HG03342 (cell line): Measurements from ENCODE around the gene MEGF10.

Source experiments
- ATAC-seq: cut with Tn5 transposase; IDR thresholded peaks from one replicate; pipeline ENCODE4 v1.9.1; 2021; ENCODE audit warnings: mild to moderate bottlenecking, moderate library complexity; ENCODE audit not compliant: unreplicated experiment

The MEGF10 gene

DNA sequence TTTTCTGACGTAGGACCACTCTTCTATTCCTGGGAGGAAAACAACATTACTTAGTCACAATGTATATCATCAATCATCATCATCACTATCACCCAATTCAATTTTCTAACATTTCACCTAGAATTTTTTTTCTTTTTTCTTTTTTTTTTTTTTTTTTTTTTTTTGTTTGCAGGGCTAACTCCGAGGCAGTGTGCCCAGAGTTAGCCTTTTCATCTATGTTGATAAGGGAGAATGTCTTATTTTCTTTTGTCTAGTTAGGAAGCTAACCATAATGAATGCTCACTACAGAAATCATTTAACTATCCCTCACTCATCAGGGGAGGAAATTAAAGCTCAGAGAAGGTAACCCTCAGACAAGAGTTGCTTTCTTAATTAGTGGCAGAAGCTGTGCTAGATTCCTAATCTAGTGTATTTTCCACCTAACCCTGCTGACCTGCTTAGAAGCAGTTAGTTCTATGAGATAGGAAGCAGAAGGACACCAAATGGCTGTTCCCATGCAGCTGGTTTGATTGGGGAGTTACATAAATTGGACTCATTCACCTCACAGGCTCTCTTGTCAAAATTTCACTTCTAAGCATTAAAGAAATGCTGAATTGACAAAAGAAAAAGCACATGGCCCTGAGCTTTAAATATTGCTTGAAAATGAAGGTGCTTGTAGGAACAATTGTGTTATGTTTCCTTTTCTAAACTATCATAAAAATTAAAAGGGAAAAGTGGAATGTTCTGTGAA lies 218.2 kb downstream of the MEGF10 start:
- ATAC-seq = no peak
